ENCODE measurements around the gene ABCC8.

ABCC8 gene

DNA sequence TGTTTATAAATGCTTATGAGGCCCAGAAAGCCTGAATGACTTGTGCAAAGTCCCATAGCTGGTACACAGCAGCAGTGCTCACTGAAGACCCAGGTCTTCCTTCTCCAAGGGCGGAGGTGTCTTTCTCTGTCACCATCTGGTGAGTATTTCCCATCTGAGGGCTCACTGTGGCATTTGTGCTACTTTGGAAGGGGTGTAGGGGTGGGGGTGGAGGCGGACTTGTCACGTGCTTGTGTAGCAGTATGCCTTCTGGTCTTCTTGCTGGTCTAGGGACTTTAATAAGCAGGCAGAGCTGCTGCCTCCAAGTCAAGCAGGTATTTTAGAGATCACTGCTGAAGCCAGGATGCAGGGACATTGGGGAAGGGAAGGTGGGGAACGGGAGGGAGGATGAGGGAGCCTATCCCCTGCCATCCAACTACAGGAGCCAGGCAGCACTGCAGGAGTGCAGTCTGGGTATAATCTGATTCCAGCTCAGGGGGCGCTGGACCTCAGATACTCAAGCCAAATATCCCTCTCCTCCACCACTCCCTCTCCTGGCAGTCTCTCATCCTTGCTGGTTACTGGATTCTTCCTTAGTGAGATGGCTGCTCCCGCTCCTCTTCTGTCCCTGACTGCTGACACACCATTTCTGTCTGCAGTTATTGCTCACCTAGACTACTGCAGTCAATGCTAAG is 3.4 kb downstream of the ABCC8 start:
- no peaks in the 10 kb centered on the region for H3K36me3 ChIP-seq (ENCODE audit: insufficient read depth)
- no peak overlapping the region for H3K9ac ChIP-seq
- H3K79me2 ChIP-seq (ENCODE audit: insufficient read depth, low read depth), result no peaks in the 10 kb centered on the region
- H4K20me1 ChIP-seq (ENCODE audit: insufficient read depth), result no peaks in the 10 kb centered on the region
- no peak overlapping the region for H3K27ac ChIP-seq
- H3K27me3 ChIP-seq (ENCODE audit: insufficient read depth, low read depth), result no peaks in the 10 kb centered on the region
- no peak overlapping the region for H2AFZ ChIP-seq (ENCODE audit: low read depth)
- TF ChIP-seq, protein P1, sequence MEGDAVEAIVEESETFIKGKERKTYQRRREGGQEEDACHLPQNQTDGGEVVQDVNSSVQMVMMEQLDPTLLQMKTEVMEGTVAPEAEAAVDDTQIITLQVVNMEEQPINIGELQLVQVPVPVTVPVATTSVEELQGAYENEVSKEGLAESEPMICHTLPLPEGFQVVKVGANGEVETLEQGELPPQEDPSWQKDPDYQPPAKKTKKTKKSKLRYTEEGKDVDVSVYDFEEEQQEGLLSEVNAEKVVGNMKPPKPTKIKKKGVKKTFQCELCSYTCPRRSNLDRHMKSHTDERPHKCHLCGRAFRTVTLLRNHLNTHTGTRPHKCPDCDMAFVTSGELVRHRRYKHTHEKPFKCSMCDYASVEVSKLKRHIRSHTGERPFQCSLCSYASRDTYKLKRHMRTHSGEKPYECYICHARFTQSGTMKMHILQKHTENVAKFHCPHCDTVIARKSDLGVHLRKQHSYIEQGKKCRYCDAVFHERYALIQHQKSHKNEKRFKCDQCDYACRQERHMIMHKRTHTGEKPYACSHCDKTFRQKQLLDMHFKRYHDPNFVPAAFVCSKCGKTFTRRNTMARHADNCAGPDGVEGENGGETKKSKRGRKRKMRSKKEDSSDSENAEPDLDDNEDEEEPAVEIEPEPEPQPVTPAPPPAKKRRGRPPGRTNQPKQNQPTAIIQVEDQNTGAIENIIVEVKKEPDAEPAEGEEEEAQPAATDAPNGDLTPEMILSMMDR (conservative IDR thresholded peaks at IDR 0.05; ENCODE audit: low read depth, low read length), result no peak
- H3K4me3 ChIP-seq (IDR thresholded peaks at IDR 0.05; ENCODE audit: insufficient read depth, low read depth, low read length), result no peak overlapping the region
- no peaks in the 10 kb centered on the region for H3K4me1 ChIP-seq (ENCODE audit: low read depth, poor library complexity, severe bottlenecking)
- no peak overlapping the region for H3K4me2 ChIP-seq

DNA sequence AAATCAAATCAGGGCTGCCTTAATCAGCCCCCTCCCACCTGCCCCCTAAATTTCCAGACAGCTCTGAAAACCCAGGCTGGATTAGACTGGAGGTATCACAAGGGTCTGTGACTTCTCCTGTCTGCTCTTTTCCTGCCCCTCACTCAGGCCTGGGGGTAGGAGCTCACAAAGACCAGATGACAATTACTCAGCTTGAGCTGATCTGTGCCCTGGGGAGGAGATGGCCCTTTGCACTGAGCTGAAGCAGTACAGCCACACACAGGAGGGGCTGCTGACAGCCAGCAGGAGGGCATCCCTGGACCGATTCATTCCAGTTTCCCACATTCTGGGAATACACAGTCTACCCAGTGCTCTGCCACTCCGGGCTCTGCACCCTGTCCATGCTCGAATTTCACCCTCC is 4.2 kb downstream of the ABCC8 start:
- no peaks in the 10 kb centered on the region for H4K20me1 ChIP-seq (ENCODE audit: insufficient read depth)
- TF ChIP-seq, protein P1 (conservative IDR thresholded peaks at IDR 0.05; ENCODE audit: low read depth, low read length), result no peak
- H3K4me3 ChIP-seq (IDR thresholded peaks at IDR 0.05; ENCODE audit: insufficient read depth, low read depth, low read length), result no peak overlapping the region
- no peak overlapping the region for H3K4me2 ChIP-seq
- H3K9ac ChIP-seq, result no peak overlapping the region
- no peak overlapping the region for H2AFZ ChIP-seq (ENCODE audit: low read depth)
- no peak overlapping the region for H3K27ac ChIP-seq
- no peaks in the 10 kb centered on the region for H3K36me3 ChIP-seq (ENCODE audit: insufficient read depth)
- H3K27me3 ChIP-seq (ENCODE audit: insufficient read depth, low read depth), result no peaks in the 10 kb centered on the region
- no peaks in the 10 kb centered on the region for H3K4me1 ChIP-seq (ENCODE audit: low read depth, poor library complexity, severe bottlenecking)
- no peaks in the 10 kb centered on the region for H3K79me2 ChIP-seq (ENCODE audit: insufficient read depth, low read depth)

DNA sequence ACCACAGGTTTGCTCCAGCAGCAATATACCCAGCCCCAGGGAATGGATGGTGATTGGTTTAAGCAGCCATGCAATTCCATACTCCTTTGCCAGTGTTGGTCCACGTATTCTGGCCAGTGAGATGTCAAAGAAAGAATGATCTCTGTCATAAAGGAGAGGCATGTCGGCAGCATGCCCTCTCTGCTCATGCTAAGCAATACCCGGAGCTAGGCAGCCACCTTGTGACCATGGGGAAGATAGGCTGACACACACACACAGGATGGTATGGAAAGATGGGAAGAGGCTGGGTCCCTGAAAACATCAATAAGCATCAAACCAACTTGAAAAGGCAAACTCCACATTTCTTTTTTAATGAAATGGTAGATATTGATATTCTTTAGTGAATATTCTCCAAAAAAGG is 5.1 kb downstream of the ABCC8 start:
- TF ChIP-seq, protein P1 (conservative IDR thresholded peaks at IDR 0.05; ENCODE audit: low read depth, low read length), result no peak
- no peak overlapping the region for H2AFZ ChIP-seq (ENCODE audit: low read depth)

DNA sequence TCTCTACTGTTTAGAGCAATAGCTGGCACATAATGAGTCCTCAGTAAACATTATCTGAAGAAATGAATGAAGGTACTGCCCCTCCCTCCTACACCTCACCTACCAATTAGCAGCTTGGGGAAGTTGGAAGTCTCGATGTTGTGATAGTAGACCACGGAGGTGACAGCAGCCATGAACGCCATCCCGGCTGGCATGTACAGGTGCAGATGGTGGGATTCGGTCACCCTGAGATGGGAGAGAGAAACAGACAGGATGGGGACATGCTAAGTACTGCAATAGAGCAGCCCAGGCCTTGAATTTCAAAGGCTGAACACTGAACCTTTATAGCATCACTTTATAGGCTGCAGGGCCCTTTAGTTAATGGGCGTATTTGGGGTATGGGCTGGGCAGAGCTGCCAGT is 6.6 kb downstream of the ABCC8 start:
- Histone ChIP-seq H3K79me2 (ENCODE audit: insufficient read depth, low read depth) (no peaks in the 10 kb centered on the region), H3K4me2 (no peak overlapping the region), H3K36me3 (ENCODE audit: insufficient read depth) (no peaks in the 10 kb centered on the region), H3K9ac (no peak overlapping the region), H3K4me3 (IDR thresholded peaks at IDR 0.05; ENCODE audit: insufficient read depth, low read depth, low read length) (no peak overlapping the region), H3K27me3 (ENCODE audit: insufficient read depth, low read depth) (no peaks in the 10 kb centered on the region), H3K4me1 (ENCODE audit: low read depth, poor library complexity, severe bottlenecking) (no peaks in the 10 kb centered on the region), H4K20me1 (ENCODE audit: insufficient read depth) (no peaks in the 10 kb centered on the region), H3K27ac (no peak overlapping the region), H2AFZ (ENCODE audit: low read depth) (no peak overlapping the region)
- TF ChIP-seq, protein P1 (conservative IDR thresholded peaks at IDR 0.05; ENCODE audit: low read depth, low read length), result no peak

More for the DNA sequence above, 5.1 kb downstream of the ABCC8 start:
- Histone ChIP-seq H3K4me1 (ENCODE audit: low read depth, poor library complexity, severe bottlenecking) (no peaks in the 10 kb centered on the region), H3K4me2 (no peak overlapping the region), H3K36me3 (ENCODE audit: insufficient read depth) (no peaks in the 10 kb centered on the region), H4K20me1 (ENCODE audit: insufficient read depth) (no peaks in the 10 kb centered on the region), H3K79me2 (ENCODE audit: insufficient read depth, low read depth) (no peaks in the 10 kb centered on the region), H3K27me3 (ENCODE audit: insufficient read depth, low read depth) (no peaks in the 10 kb centered on the region), H3K4me3 (IDR thresholded peaks at IDR 0.05; ENCODE audit: insufficient read depth, low read depth, low read length) (no peak overlapping the region), H3K27ac (no peak overlapping the region), H3K9ac (no peak overlapping the region)

All from KMS-11 (cell line).